ENCODE measurements around the gene ERBB2.

Gene ERBB2

GRCh38 chr17:39752241-39752881 is 52.5 kb downstream of the ERBB2 start:
- no peaks in the 10 kb centered on the region for H3K36me3 ChIP-seq (ENCODE audit: insufficient read depth, low read length)
- no peaks in the 10 kb centered on the region for H3K9me3 ChIP-seq (ENCODE audit: control insufficient read depth, insufficient read depth, low read length)
- peaks cover 46% of the 10 kb centered on the region for H3K4me1 ChIP-seq (ENCODE audit: insufficient read depth, low read length)
- H3K9ac ChIP-seq (ENCODE audit: low read depth, low read length), result no peak overlapping the region

GRCh38 chr17:39753514-39754160 is 53.8 kb downstream of the ERBB2 start:
- no peaks in the 10 kb centered on the region for H3K36me3 ChIP-seq (ENCODE audit: insufficient read depth, low read length)
- H3K9me3 ChIP-seq (ENCODE audit: control insufficient read depth, insufficient read depth, low read length), result no peaks in the 10 kb centered on the region
- peak overlapping the region; percentile 77 for H3K9ac ChIP-seq (ENCODE audit: low read depth, low read length)
- peaks cover 46% of the 10 kb centered on the region for H3K4me1 ChIP-seq (ENCODE audit: insufficient read depth, low read length)

GRCh38 chr17:39754161-39754957 is 54.5 kb downstream of the ERBB2 start:
- Histone ChIP-seq H3K9me3 (ENCODE audit: control insufficient read depth, insufficient read depth, low read length) (no peaks in the 10 kb centered on the region), H3K9ac (ENCODE audit: low read depth, low read length) (peak overlapping the region; percentile 77), H3K4me1 (ENCODE audit: insufficient read depth, low read length) (peaks cover 46% of the 10 kb centered on the region), H3K36me3 (ENCODE audit: insufficient read depth, low read length) (no peaks in the 10 kb centered on the region)

DNA sequence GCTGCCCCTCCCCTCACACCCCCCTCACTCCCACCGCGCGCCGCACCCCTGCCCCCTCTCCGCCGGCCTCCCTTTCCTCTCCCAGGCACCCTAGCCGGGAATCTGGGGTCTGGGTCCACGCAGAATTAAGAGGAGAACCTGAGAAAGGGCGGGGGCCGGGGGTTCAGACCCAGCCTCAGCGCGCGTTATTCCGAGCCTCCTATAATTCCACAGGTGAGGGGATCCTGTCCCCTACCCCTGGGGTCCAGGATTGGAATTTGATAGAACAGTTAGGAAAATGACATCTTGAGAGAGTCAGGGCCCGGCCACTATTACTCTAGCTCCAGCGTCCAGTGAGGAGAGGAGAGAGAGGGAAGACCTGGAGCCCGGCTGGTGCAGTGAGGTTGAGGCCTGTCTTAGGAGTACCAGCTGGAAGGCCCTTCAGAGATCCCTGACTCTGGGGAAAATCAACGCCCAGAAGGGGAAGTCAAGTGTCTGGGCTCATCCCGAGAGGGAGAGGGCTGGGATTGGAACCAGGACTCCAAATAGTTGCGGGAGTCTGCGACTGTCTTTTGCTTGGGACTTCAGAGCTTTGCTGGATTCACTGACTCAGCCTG is 55.2 kb downstream of the ERBB2 start:
- Histone ChIP-seq H3K9me3 (ENCODE audit: control insufficient read depth, insufficient read depth, low read length) (no peaks in the 10 kb centered on the region), H3K4me1 (ENCODE audit: insufficient read depth, low read length) (peaks cover 41% of the 10 kb centered on the region), H3K36me3 (ENCODE audit: insufficient read depth, low read length) (no peaks in the 10 kb centered on the region), H3K9ac (ENCODE audit: low read depth, low read length) (peak overlapping the region; percentile 77; the same call in 1 of the 2 replicates)

GRCh38 chr17:39755554-39756379 is 55.9 kb downstream of the ERBB2 start:
- Histone ChIP-seq H3K9ac (ENCODE audit: low read depth, low read length) (no peak overlapping the region; the same call in 1 of the 2 replicates), H3K36me3 (ENCODE audit: insufficient read depth, low read length) (no peaks in the 10 kb centered on the region), H3K9me3 (ENCODE audit: control insufficient read depth, insufficient read depth, low read length) (no peaks in the 10 kb centered on the region), H3K4me1 (ENCODE audit: insufficient read depth, low read length) (peaks cover 34% of the 10 kb centered on the region)

GRCh38 chr17:39756380-39757079 is 56.7 kb downstream of the ERBB2 start:
- Histone ChIP-seq H3K9me3 (ENCODE audit: control insufficient read depth, insufficient read depth, low read length) (no peaks in the 10 kb centered on the region), H3K4me1 (ENCODE audit: insufficient read depth, low read length) (peaks cover 29% of the 10 kb centered on the region), H3K9ac (ENCODE audit: low read depth, low read length) (no peak overlapping the region; the same call in 1 of the 2 replicates), H3K36me3 (ENCODE audit: insufficient read depth, low read length) (no peaks in the 10 kb centered on the region)

- Histone ChIP-seq H3K4me1 (ENCODE audit: insufficient read depth, low read length) (peaks cover 22% of the 10 kb centered on the region), H3K9me3 (ENCODE audit: control insufficient read depth, insufficient read depth, low read length) (no peaks in the 10 kb centered on the region), H3K9ac (ENCODE audit: low read depth, low read length) (no peak overlapping the region), H3K36me3 (ENCODE audit: insufficient read depth, low read length) (no peaks in the 10 kb centered on the region)
These were observed 57.4 kb downstream of the ERBB2 start for GRCh38 chr17:39757176-39757662.

- H3K36me3 ChIP-seq (ENCODE audit: insufficient read depth, low read length), result no peaks in the 10 kb centered on the region
- H3K9me3 ChIP-seq (ENCODE audit: control insufficient read depth, insufficient read depth, low read length), result no peaks in the 10 kb centered on the region
- H3K4me1 ChIP-seq (ENCODE audit: insufficient read depth, low read length), result peaks cover 16% of the 10 kb centered on the region
- H3K9ac ChIP-seq (ENCODE audit: low read depth, low read length), result no peak overlapping the region
These were observed 58.3 kb downstream of the ERBB2 start for GRCh38 chr17:39757931-39758873.

DNA sequence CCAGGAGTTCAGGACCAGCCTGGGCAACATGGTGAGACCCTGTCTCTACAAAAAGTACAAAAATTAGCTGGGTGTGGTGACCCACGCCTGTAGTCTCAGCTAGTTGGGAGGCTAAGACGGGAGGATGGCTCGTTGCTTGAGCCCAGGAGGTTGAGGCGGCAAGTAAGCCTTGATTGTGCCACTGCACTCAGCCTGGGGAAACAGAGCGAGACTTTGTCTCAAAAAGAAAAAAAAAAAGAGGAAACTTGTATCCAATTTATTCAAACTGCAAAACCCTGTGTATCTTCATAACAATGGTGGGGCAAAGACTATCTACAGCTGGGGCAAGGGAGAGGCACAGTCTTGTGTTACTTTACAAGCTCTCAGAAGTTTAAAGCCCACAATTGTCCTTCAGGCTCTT is 59.3 kb downstream of the ERBB2 start:
- H3K36me3 ChIP-seq (ENCODE audit: insufficient read depth, low read length), result no peaks in the 10 kb centered on the region
- H3K4me1 ChIP-seq (ENCODE audit: insufficient read depth, low read length), result peaks cover 16% of the 10 kb centered on the region
- no peaks in the 10 kb centered on the region for H3K9me3 ChIP-seq (ENCODE audit: control insufficient read depth, insufficient read depth, low read length)
- H3K9ac ChIP-seq (ENCODE audit: low read depth, low read length), result no peak overlapping the region

GRCh38 chr17:39761861-39762496 is 62.1 kb downstream of the ERBB2 start:
- H3K9ac ChIP-seq (ENCODE audit: low read depth, low read length), result no peak overlapping the region
- no peaks in the 10 kb centered on the region; the same call in 1 of the 2 replicates for H3K4me1 ChIP-seq (ENCODE audit: insufficient read depth, low read length)

GRCh38 chr17:39763051-39763820 is 63.4 kb downstream of the ERBB2 start:
- Histone ChIP-seq H3K4me1 (ENCODE audit: insufficient read depth, low read length) (no peaks in the 10 kb centered on the region), H3K9ac (ENCODE audit: low read depth, low read length) (no peak overlapping the region), H3K36me3 (ENCODE audit: insufficient read depth, low read length) (no peaks in the 10 kb centered on the region)

More at GRCh38 chr17:39761861-39762496, 62.1 kb downstream of the ERBB2 start:
- Histone ChIP-seq H3K36me3 (ENCODE audit: insufficient read depth, low read length) (no peaks in the 10 kb centered on the region), H3K9me3 (ENCODE audit: control insufficient read depth, insufficient read depth, low read length) (no peaks in the 10 kb centered on the region)

More at GRCh38 chr17:39763051-39763820, 63.4 kb downstream of the ERBB2 start:
- H3K9me3 ChIP-seq (ENCODE audit: control insufficient read depth, insufficient read depth, low read length), result no peaks in the 10 kb centered on the region

All from ES-I3 (cell line).